BJ (cell line): ENCODE results near the gene NDUFS8. TPM values are rescaled to one million over a fixed set of nuclear protein-coding genes. Genes with fewer than 3 reads are reported as not detected.

Experiments
- CTCF ChIA-PET: fragments of 350-600 bp; formaldehyde crosslinking; extraction: SDS; loops from one replicate; lab custom pipeline; 2021; ENCODE audit warnings: antibody characterized with exemption, inconsistent platforms; lab: Yijun Ruan, JAX
- POLR2A ChIA-PET: fragments of 300-600 bp; sonication (Branson Sonifier 250); formaldehyde crosslinking; extraction: SDS; loops from one replicate; lab custom pipeline; 2021; ENCODE audit warnings: antibody characterized with exemption; lab: Charles Lee
- DNase-seq: peaks from one replicate; pipeline ENCODE4 v3.0.0-alpha.2; 2011; ENCODE audit warnings: low read depth
- H3K27me3 ChIP-seq: 2 replicates; pipeline ENCODE4 v1.6.0; 2011; ENCODE audit warnings: low read length; ENCODE audit not compliant: control insufficient read depth, insufficient read depth
- H3K36me3 ChIP-seq: 2 replicates; pipeline ENCODE4 v1.5.1; 2011; ENCODE audit warnings: low read length; ENCODE audit not compliant: control insufficient read depth, insufficient read depth
- H3K4me3 ChIP-seq: 2 replicates; pipeline ENCODE4 v1.5.1; 2011; ENCODE audit warnings: low read depth, mild to moderate bottlenecking, control low read depth, low read length
- polyA plus RNA-seq: library from polyadenylated mRNA; depleted of rRNA; stranded (reverse); fragments of >200 nt; gene quantifications from 2 replicates; pipeline ENCODE4 v1.2.3, GENCODE V29; 2011
- TF ChIP-seq, protein P1 (sequence below): IDR thresholded peaks from 2 replicates; pipeline ENCODE4 v1.5.1; 2011; ENCODE audit warnings: low read depth, mild to moderate bottlenecking, control low read depth, inconsistent platforms, low read length, moderate library complexity; ENCODE audit not compliant: insufficient read depth

NDUFS8 gene
- polyA plus RNA-seq, 1 experiment: 101 TPM

DNA sequence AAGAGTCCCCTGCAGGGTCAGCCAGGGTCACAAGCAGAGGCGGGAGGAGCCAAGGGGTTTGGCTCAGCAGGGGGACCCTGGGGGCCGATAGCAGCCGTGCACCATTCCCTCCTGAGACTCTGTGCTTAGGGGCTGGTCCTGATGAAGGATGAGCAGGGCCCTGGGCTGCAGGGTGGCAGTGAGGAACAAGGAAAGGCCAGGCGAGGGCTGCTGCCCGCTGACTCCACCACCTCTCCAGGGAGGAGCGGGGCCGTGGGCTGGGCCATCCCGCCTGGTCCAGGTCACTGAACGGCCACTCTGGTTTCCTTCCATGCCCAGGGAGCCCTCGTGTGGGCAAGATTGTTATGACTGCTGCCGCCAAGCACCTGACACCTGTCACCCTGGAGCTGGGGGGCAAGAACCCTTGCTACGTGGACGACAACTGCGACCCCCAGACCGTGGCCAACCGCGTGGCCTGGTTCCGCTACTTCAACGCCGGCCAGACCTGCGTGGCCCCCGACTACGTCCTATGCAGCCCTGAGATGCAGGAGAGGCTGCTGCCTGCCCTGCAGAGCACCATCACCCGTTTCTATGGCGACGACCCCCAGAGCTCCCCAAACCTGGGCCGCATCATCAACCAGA, 9.2 kb upstream of the NDUFS8 start:
- ChIA-PET POLR2A (no interaction called here), CTCF (interaction anchor here (0.8 to 1.9 kb wide), 3 partner anchors 8 to 12 kb away, joined by 3 to 9 read pairs (median 3); partner anchors contain the start of gene NDUFS8)
- no peaks in the 10 kb centered on the region for H3K27me3 ChIP-seq
- no peak for DNase-seq
- TF ChIP-seq, protein P1, sequence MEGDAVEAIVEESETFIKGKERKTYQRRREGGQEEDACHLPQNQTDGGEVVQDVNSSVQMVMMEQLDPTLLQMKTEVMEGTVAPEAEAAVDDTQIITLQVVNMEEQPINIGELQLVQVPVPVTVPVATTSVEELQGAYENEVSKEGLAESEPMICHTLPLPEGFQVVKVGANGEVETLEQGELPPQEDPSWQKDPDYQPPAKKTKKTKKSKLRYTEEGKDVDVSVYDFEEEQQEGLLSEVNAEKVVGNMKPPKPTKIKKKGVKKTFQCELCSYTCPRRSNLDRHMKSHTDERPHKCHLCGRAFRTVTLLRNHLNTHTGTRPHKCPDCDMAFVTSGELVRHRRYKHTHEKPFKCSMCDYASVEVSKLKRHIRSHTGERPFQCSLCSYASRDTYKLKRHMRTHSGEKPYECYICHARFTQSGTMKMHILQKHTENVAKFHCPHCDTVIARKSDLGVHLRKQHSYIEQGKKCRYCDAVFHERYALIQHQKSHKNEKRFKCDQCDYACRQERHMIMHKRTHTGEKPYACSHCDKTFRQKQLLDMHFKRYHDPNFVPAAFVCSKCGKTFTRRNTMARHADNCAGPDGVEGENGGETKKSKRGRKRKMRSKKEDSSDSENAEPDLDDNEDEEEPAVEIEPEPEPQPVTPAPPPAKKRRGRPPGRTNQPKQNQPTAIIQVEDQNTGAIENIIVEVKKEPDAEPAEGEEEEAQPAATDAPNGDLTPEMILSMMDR: peak; percentile 22; the same call in 1 of the 2 replicates
- H3K4me3 ChIP-seq: no peak overlapping the region
- peaks cover 16% of the 10 kb centered on the region for H3K36me3 ChIP-seq

DNA sequence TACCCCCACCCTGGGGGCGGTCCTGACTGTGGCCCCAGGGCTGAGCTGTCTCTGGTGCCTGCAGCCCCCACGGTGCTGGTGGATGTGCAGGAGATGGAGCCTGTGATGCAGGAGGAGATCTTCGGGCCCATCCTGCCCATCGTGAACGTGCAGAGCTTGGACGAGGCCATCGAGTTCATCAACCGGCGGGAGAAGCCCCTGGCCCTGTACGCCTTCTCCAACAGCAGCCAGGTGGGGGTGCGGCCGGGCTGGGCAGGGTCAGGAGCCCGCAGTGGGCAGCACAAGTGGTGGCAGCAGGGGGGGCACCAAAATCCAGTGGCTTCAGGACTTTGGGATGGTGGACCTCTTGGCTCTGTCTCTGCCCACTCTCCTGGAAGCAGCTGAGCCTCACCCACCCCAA, 8.0 kb upstream of the NDUFS8 start:
- Histone ChIP-seq H3K27me3 (no peaks in the 10 kb centered on the region), H3K36me3 (peaks cover 18% of the 10 kb centered on the region), H3K4me3 (no peak overlapping the region)
- CTCF ChIA-PET: interaction anchor here (1.1 to 1.9 kb wide), 3 partner anchors 8 to 28 kb away, joined by 3 to 9 read pairs (median 3); partner anchors contain the start of gene NDUFS8
- DNase-seq: no peak
- POLR2A ChIA-PET: interaction anchor here (0.6 kb wide), 1 partner anchor 660 kb away, joined by 3 read pairs; no protein-coding TSS in a partner anchor
- TF ChIP-seq, protein P1: no peak

DNA sequence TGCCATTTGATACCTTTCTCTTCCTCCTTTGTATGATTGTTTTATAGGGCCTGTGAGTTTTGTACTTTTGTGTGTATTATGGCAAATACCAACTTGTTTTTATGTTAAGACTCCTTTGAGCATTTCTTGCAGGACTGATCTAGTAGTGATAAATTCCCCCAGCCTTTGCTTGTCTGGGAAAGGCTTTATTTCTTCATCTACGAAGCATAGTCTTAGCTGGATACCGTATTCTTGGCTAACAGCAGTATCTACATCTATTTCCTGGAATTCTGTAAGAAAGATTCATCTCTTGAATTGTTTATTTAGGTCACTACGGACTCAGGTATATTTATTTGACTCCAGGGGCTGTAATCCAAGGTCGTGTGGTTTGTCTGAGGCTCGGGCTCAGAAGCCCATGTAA, 6.0 kb upstream of the NDUFS8 start:
- peaks cover 18% of the 10 kb centered on the region for H3K36me3 ChIP-seq
- no peak overlapping the region for H3K4me3 ChIP-seq
- no peak for DNase-seq
- POLR2A ChIA-PET: no interaction called here
- TF ChIP-seq, protein P1: no peak
- no peaks in the 10 kb centered on the region for H3K27me3 ChIP-seq
- CTCF ChIA-PET: no interaction called here

DNA sequence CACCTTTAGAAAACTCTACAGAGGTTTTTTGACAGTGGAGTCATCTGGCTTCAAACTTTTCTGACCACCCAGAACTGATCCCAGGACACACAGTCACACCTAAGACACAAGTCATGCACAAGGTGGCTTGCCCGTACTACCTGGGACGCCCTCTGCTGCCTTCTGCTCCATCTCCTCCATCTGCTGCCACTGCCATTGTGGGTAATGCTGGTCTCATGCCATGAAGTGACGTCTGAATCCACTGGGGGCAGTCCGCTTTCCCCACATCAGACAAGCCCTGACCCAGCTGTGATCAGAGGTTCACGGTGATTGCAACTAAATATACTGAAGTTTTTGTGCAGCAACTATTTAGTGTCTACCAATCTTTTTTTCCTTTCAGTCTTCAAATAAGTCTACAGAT, 5.4 kb upstream of the NDUFS8 start:
- peaks cover 18% of the 10 kb centered on the region for H3K36me3 ChIP-seq
- DNase-seq: no peak
- POLR2A ChIA-PET: no interaction called here
- H3K27me3 ChIP-seq: no peaks in the 10 kb centered on the region
- CTCF ChIA-PET: interaction anchor here (0.7 kb wide), 1 partner anchor 10 kb away, joined by 3 read pairs; no protein-coding TSS in a partner anchor
- no peak overlapping the region for H3K4me3 ChIP-seq
- TF ChIP-seq, protein P1: no peak

DNA sequence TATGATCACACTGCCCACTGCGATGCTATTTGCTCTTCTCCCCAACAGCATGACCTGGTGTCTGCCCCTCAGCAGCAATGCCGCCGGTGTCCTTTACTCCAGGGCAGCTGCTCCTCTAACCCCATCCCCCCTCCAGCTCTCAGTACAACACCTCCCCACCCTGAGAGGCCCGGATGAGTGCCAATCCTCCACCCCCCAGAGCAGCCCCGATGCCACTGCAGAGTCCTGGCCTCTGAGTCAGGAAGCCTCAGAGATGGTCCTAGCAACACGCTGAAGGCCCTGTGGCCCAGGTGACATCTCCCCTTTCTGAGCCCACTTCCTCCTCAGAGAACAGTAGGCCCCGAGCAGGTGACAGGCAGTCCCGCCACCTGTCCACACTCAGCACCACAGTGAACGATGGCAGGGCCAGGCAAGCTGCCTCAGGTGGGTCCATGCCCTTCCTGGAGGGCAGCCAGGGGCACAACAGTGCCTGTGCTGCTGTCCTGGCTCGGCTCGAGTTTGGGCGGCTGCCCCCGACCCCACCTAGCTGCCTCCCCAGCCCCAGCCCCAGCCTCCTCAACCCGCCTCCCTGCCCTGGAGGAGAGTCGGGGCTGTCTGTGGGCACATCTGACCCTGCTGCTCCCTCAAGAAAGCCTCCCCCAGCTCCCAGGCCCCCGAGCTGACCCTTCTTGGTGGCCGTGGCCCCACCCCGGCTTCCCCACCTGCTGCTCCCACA, 3.9 kb upstream of the NDUFS8 start:
- no peak overlapping the region for H3K4me3 ChIP-seq
- peaks cover 17% of the 10 kb centered on the region for H3K36me3 ChIP-seq
- ChIA-PET POLR2A (no interaction called here), CTCF (no interaction called here)
- TF ChIP-seq, protein P1: no peak
- H3K27me3 ChIP-seq: no peaks in the 10 kb centered on the region
- DNase-seq: no peak
